NCI-H2107 treated with DMSO at 0.1 percent for 48 hours (cell line): ENCODE results near the gene TIPARP.
"Not testable (repeated sequence)": the region's sequence is repeated elsewhere in the genome, so short reads cannot be mapped to it uniquely, and the experiment has no call there.

ENCODE experiments used
- DNase-seq: peaks from one replicate; lab custom pipeline; 2025; ENCODE audit not compliant: unreplicated experiment; lab: John Stamatoyannopoulos, UW

Gene TIPARP

GRCh38 chr3:156737049-156737448 is 62.7 kb downstream of the TIPARP start:
- not testable (repeated sequence) for DNase-seq

- DNase-seq: no peak
Observed at GRCh38 chr3:156738251-156738650, 63.9 kb downstream of the TIPARP start.

GRCh38 chr3:156739976-156740375 is 65.6 kb downstream of the TIPARP start:
- no peak for DNase-seq

GRCh38 chr3:156740581-156740980 is 66.2 kb downstream of the TIPARP start:
- not testable (repeated sequence) for DNase-seq

GRCh38 chr3:156741935-156742334 is 67.5 kb downstream of the TIPARP start:
- no peak for DNase-seq

- DNase-seq: peak; percentile 93
Observed at GRCh38 chr3:156742401-156742800, 68.0 kb downstream of the TIPARP start.

GRCh38 chr3:156743859-156744258 is 69.5 kb downstream of the TIPARP start:
- DNase-seq: no peak

GRCh38 chr3:156744631-156745030 is 70.2 kb downstream of the TIPARP start:
- no peak for DNase-seq

- no peak for DNase-seq
Observed at GRCh38 chr3:156745766-156746165, 71.4 kb downstream of the TIPARP start.

GRCh38 chr3:156747046-156747445 is 72.7 kb downstream of the TIPARP start:
- no peak for DNase-seq

- peak; percentile 97 for DNase-seq
Observed at GRCh38 chr3:156749244-156749643, 74.9 kb downstream of the TIPARP start.

GRCh38 chr3:156750191-156750873 is 75.9 kb downstream of the TIPARP start:
- peak; percentile 89 for DNase-seq

GRCh38 chr3:156750874-156751245 is 76.5 kb downstream of the TIPARP start:
- peak; percentile 54 for DNase-seq

- no peak for DNase-seq
Observed at GRCh38 chr3:156751461-156752025, 77.2 kb downstream of the TIPARP start.
